GM12891 (cell line): ENCODE data around the gene PRELP.

ENCODE experiments used
- PAX5 ChIP-seq: IDR thresholded peaks from 2 replicates; pipeline ENCODE4 v1.6.1; 2011; ENCODE audit warnings: low read length, moderate library complexity, mild to moderate bottlenecking; ENCODE audit not compliant: insufficient read depth, severe bottlenecking
- POLR2A ChIP-seq: IDR thresholded peaks from 2 replicates; pipeline ENCODE4 v1.6.1; 2011; ENCODE audit warnings: low read depth, low read length, control low read depth
- POLR2AphosphoS5 ChIP-seq: IDR thresholded peaks from 2 replicates; pipeline ENCODE4 v1.6.1; 2011; ENCODE audit warnings: low read depth, low read length, control low read depth
- POU2F2 ChIP-seq: IDR thresholded peaks from 2 replicates; pipeline ENCODE4 v1.6.1; 2011; ENCODE audit warnings: low read depth, mild to moderate bottlenecking, control low read depth, low read length, moderate library complexity
- SPI1 ChIP-seq: IDR thresholded peaks from 2 replicates; pipeline ENCODE4 v1.6.1; 2011; ENCODE audit warnings: low read depth, low read length, control low read depth
- TAF1 ChIP-seq: IDR thresholded peaks from 2 replicates; pipeline ENCODE4 v1.6.1; 2011; ENCODE audit warnings: low read depth, low read length, control low read depth

GRCh38 chr1:203536575-203536974 is 61.0 kb downstream of the PRELP start:
- TF ChIP-seq POLR2AphosphoS5 (no peak), POLR2A (no peak), SPI1 (no peak), TAF1 (no peak), PAX5 (no peak), POU2F2 (no peak)
